HT1080 (cell line): Measurements from ENCODE around the gene SUN2. TPM values are rescaled to one million over a fixed set of nuclear protein-coding genes. Genes with fewer than 3 reads are reported as not detected.

Experiments used
- DNase-seq: peaks from one replicate; pipeline ENCODE4 v3.0.0-alpha.2; 2015; ENCODE audit warnings: low read depth
- total RNA-seq: library from RNA; depleted of rRNA; stranded (reverse); fragments of >200 nt; shearing (Covaris generic); gene quantifications from 2 replicates; pipeline ENCODE4 v1.2.3, GENCODE V29; 2014

The SUN2 gene
- total RNA-seq, 1 experiment from 2014 or later = 87.9 TPM

DNA sequence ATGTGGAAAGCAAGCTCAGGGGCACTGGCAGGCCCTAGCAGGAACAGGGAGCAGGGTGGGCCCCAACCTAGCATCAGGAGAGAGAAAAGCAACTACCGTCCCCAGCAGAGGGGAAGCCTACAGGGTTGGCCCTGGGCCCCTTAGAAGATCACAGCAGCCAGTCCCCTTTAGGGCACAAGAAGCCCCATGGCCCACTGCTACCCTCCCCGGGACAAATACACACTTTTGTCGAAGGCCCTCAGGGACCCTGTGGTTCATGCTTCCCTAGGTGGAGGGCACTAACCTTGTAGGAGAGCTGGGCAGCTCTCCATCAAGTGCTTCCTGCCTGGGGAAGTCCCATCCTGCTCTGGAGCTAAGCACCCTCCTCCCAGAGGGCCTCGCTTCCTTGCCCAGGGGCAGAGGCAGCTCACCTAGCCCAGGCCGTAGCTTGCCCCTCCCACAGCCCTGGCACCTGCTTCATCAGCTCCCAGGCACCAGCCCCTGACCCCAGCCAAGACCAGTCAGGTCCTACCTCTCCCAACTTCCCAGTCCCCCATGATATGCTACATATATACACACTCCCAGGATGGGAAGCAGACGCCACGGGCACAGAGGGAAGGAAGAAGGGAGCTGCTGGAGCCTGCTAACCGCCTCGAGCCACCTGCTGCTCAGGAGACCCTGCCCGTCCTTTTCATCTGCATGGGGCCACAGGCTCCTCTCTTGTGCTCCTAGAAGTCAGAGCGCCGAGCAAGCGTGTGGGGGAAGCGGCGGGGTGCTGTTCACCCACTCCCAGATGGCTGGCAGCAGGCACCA lies 20.1 kb downstream of the SUN2 start:
- no peak for DNase-seq

DNA sequence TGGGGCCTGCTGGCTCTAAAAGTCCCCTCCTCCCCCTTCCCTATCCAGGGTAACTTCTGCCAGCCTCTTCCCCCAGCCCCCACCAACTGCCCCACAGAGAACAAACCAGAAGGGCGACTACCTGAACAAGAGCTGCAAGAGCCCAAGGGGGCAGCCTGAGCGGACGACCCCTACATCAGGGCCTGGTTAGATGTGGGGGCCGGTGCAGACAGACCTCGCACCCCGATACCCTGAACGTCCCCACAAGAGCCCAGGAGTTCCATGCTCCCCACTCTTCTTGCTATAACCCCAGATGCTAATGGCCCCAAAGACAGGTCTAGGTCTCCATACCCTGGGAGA lies 20.7 kb downstream of the SUN2 start:
- no peak for DNase-seq

DNA sequence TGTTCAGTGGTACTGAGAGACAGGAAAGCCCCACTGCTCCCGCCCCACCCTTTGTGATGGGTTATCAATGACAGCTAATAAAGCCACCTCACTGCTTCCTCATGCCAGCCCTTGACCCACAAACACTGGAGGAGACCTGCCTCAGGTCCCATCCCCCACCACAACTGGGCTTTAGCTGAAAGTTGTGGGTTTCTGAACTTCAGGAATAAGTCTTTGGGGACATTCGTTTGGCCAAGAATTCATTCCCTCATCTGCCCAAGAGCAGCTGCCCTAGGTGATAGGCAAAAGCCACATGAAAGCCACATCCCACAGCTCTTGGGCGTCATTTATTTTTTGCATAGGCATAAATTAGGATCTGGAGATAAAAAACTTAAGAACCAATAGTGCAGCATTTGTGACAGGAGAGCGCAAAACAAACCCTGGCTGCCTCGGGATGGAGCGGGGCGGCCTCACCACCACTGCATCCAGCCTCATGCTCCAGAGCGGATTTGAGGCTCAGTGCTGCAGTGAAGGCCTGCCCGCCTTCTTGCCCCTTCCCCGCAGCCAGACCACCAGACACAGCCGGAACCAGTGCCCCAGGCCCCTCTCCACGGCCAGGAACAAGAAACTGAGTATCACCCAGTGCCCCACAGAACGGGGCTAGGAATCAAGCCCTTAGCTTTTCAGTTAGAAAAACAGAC lies 21.2 kb downstream of the SUN2 start:
- no peak for DNase-seq

DNA sequence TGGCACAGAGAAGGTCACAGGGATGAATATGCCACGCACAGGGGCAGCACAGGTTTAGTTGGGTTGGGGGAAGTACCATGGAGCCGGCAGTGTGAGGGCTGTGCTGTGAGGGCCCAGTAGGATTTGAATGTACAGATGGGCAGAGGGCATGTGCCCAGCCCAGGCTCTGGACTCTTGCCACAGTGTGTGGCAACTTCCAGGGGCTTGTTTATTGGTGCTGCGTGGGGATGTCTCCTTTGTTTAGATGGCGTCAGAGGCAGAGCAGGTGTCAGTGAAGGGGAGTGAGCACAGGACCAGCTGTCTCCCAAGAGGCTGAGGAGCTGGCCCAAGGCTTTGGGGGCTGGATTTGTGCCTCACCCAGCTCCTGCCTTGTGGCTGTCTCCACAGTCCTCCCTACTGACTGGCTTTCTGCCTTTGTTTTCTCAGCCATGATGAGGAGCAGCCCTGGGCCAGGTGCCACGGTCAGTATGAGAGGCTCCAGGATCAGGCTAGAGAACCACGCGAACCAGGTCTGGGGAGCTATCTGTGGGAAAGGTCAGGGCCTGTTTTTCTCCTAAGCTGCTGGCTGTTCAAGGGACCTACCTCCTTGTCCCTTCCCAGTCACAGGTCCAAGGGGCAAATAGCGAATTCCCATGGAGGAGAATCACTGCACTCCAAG lies 21.9 kb downstream of the SUN2 start:
- DNase-seq = no peak

DNA sequence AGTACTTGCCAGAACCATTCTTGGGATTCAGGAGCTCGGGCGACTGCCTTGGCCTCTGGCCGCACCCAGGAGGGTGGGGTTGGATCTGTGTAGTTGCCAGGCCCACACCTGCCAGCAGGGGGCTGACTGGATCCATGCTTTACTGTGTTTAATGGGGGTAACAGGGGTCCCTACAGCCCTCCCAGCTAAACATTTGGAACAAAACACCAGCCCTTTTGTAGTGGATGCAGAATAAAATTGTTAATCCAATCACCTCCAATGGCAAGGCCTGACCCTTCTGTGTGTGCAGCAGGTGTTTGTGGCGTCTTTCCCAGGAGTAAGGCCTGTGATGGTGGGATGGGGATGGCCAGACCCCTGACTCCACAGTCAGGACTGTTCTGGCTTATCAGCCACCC lies 22.5 kb downstream of the SUN2 start:
- DNase-seq = no peak

DNA sequence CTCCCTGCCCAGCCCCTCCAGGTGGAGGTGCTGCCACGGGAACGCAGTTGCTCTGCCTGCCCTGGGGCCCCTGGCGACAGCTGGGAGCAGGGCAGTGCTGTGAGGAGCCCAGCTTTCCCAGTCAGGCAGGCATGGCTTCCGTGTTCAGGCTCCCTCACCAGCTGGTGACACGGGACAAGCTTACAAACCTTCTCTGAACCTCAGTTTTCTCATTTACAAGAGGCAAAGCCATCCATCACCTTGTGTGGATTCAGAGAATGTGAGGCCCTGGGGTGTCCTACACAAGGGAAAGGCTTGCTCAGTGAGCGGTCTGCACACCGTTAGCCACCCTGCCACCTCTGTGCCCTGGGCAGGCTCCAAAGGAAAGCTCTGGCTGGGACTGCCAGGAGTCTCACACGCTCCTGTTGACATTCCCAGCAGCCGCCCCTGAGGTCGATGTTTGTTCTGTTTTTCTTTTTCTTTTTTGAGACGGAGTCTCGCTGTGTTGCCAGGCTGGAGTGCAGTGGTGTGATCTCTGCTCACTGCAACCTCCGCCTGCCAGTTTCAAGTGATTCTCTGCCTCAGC lies 23.5 kb downstream of the SUN2 start:
- DNase-seq = no peak

DNA sequence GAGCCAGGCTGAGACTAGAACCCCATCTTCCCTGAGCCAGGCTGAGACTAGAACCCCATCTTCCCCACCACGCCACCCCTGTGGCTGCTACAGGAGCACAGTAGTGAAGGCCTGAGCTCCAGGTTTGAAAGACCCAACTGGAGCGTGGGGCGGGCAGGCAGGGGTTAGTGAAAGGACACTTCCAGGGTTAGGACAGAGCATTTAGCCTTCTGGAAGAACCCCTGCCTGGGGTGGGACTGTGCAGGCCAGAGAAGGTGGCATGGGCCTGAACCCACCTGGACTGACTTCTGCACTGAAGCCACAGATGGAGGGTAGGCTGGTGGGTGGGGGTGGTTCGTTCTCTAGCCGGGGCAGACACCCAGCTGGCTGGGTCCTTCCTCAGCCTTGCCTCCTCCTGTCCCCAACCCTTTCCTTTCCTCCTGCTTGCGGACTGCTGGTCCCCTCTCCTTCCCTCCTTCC lies 24.1 kb downstream of the SUN2 start:
- no peak for DNase-seq

DNA sequence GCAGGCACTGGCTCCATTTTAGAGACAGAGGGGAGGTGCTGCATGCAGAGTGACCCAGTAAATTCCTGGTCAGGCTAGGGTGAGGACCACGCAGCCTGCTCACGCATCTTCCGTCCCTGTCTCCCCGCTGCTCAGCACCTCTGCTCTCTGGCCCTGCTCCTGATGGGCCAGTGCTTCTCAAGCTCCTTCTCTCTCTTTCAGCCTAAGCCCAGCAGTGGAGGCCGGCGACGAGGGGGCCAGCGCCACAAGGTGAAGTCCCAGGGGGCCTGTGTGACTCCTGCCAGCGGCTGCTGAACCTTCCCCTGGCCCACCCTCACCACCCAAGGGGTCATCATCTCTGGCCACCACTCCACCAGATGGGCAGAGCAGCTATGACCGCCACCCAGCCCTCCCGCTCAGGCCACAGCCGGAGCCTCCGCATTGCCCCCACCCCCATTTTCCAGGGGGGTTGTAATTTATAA lies 25.4 kb downstream of the SUN2 start:
- DNase-seq = no peak

DNA sequence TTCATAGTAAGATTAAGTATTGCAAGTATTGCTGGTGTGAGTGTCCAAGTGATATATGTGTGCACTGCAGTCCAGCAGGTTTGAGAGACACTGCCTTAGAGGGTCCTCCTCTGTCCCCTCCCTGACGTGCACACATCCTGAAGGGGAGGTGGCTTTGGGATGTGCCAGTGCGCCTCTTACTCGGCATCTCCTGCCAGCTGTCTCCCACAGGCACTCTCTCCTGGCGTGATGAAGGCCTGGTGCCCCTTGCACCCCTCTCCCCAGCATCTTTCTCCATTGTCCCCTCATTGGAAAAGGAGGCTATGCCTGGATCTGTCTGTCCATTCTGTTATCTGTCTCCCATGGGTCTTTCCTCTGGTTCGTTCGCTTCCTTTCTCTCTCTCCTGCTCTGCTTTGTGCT lies 25.9 kb downstream of the SUN2 start:
- no peak for DNase-seq

DNA sequence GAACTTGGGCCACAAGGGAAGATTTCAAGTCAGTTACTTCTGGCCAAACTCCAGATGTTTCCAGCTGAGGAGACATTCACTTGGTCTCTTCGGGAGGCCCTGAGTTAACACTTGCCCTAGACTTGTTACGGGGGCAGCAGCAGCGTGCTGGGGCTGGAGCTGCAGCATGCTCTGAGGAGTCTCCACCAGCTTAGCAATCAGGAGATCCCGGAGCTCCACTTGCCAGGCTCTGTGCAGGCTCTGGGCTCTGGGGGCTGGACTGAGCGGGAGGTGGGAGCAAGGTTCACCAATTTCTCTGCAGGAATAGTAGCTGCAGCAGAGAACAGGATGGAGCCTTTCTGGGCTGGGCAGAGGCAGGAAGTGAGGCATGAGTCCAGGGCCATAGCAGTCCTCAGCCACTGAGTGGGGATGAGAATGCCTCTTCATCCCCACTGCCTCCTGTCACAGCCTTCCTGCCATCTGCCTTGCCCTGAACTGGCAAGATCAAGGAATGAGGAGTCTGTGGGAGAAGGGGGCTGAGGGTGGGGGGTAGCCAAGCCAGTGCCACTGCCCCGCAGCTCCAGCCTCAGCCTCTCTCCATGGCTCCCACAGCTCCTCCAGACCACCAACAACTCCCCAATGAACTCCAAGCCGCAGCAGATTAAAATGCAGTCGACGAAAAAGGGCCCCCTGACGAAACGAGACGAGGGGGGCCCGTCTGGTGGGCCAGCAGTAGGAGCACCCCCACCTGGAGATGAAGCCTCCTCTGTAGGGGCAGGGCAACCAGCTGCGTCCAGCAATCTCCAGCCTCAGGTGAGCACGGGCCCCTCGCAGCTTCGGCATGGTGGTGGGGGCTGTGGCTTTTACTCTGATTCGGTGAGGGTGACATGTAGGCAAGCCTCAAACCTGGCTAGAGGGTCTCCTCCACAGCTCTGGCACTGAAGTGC lies 26.7 kb downstream of the SUN2 start:
- DNase-seq = peak; percentile 28

DNA sequence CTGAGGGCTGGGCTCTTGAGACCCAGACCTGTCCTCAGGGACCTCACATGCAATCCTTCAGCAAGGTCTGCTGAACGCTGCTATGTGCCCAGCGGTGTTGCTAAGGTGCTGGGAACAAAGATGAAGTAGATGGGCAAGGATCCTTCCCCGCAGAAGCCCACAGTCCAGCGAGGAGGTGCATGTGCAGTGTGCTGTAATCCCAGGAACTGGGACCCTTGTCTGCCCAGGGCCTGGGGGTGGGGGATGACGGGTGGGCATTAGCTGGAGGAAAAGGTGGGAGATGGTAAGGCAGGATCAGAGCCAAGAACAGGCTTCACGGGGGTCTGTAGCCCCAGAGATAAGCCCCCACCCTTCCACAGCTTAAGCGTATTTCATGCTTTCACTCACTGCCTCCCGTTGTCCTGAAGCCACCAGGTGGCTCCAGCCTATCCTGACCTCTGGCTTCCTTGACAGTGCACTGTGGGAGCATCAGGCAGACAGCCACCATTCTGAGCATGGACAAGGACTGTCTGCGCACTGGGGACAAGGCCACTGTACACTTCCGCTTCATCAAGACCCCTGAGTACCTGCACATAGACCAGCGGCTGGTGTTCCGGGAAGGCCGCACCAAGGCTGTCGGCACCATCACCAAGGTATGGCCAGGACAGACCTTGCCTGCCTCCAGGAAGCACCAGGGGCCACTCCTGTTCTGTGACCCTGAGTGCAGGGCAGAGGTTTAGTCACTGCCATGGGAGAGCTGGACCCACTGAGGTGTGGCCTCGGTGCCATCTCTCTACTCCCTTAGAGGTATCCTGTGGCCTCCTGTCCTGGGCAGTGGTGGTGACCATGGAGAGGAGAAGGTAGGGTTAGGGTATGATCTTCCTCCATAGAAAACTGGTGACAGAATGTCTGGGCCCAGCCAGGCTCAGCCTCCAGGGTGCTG lies 28.0 kb downstream of the SUN2 start:
- no peak for DNase-seq

DNA sequence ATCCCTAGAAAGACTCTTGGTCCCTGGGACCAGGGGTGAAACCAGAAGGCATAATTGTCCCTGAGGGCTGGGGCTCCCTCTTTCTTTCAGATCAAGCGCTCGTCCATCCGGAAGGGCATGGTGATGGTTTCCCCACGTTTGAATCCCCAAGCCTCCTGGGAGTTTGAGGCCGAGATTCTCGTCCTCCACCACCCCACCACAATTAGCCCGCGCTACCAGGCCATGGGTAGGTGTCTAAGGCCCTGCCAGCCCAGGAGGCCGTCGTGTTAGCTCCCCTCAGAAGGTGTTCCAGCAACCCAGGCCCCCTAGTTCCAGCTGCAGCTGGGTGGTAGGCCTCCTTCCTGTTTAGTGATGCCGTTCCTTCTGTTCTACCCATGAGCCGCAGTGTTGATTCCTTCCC lies 28.7 kb downstream of the SUN2 start:
- DNase-seq = no peak

DNA sequence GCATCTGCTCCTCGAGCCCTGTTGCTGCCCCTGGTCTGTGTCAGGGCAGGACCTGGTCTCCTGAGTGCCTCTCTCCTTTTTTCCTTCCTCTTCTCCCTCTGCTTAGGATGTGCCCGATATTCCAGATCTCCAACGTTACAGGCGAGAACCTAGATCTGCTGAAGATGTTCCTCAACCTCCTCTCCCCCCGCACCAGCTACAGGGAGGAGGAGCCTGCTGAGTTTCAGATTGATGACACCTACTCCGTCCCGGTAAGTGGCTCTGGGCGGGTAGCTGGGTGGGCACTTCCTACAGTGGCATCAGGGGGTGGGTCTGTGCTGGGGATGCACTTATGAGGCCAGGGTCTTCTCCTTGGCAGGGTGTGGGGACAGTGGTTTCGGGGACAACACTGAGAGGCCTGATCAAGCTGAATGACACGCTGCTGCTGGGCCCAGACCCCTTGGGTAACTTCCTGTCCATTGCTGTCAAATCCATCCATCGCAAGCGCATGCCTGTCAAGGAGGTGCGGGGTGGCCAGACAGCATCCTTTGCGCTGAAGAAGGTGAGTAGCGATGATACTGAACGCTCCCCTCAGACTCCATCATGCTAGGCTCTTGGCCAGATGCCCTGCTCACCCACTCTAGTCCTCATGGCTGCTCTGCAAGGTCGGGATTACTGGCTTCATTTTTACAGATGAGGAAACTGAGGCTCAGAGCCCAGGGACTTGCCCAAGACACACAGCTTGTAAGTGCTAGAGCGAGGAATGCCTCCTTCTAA lies 29.7 kb downstream of the SUN2 start:
- DNase-seq = no peak

DNA sequence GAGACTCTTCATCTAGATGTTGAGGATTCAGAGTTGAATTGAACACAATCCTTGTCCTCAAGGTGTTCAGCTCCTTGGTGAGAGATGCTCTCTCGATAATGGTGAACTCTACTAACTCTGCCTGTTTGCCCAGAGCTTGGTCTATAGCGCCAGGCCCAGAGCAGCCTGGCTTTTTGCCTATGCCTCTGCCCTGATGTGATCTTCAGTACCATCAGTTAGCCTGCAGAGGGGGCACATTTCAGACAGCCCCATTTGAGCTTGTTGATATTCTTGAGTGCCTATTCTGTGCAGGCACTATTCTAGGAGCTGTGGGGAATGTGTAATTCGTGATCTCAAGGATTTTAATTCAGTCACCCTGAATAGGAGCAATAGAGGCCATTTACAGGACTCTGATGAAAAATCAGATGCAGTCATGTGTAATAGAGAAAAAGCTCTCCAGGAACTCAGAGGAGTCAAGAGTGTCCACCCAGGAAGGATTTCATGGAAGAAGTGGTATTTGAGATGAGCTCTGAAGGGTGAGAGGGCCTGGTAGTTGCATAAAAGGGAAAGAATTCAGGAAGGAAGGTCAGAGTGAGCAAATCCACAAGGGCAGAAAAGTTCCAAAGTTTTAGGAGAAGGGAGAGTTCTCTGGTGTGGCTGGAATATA lies 30.7 kb downstream of the SUN2 start:
- DNase-seq = peak; percentile 41

DNA sequence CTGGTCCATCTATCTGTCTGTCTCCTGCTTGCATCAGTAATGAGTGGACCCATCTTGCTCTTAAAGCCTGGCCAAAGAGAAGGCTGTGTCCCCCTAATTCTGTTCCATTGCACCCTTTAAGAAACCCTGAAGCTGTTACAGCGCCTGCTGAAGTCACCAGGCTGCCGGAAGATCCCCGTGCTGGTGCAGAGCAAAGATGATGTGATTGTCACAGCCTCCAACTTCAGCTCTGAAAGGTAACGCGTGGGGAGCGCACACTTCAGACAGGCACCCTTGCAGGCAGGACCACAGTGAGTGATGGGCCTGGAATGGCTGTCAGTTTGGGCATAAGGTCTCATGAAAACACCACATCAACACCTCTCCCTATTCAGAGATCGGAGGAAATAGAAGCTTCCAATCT lies 31.6 kb downstream of the SUN2 start:
- DNase-seq = no peak

DNA sequence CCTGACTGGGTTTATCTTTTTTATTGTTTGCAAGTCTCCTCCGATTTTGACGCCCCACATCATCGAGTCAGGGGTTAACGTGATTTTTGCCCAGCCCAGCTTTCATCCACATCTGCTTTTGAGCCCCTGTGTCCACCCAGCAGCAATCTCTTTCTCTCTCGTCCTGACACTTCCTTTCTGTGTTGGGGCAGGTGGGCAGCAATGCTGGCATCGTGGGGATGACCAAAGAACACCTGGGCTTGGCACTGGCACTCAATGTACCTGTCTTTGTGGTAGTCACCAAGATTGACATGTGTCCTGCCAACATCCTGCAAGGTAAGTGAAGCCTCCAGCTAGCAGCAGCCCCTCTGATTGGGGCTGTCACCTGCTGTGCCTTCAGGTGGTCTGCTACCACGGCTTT lies 34.2 kb downstream of the SUN2 start:
- no peak for DNase-seq

DNA sequence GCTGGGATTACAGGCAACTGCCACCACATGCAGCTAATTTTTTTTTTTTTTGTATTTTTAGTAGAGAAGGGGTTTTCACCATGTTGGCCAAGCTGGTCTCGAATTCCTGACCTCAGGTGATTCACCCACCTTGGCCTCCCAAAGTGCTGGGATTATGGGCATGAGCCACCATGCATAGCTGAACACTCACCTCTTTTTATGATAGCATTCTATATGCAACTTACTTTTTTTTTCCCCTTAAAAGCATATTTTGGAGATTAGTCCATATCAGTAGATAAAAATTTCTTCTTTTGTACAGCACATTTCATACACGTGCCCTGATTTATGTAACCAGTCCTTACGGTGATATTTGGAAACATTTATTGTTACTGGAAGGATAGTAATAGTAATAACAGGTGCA lies 35.4 kb downstream of the SUN2 start:
- no peak for DNase-seq

DNA sequence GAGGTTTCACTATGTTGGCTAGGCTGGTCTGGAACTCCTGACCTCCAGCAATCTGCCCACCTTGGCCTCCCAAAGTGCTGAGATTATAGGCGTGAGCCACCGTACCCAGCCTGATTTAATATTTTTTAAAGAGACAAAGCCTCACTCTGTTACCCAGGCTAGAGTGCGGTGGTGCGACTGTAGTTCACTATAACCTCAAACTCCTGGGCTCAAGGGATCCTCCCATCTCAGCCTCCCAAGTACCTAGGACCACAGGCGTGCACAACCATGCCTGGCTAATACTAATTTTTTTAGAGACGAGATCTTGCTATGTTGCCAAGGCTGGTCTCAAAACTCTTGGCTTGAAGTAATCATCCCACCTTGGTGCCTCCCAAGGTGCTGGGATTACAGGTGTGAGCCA lies 36.6 kb downstream of the SUN2 start:
- no peak for DNase-seq

DNA sequence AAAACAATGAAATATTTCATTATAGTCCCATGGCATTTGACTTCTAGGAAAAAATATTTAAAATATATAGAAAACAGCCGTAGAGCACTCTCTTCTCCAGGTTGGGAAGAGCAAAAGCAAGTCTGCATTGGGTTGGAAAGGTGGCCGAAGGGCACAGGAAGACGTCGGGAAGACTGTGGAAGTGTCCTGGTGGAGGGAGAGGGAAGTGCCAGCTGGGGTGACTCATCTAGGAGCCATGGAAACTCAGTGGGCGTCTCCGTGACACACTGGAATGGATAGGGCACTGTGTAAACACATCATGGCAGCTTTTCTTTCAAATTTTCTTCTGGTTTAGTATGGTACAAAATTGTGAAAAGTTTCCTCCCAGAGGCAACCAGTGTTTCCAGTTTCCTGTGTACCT lies 37.4 kb downstream of the SUN2 start:
- peak; percentile 91 for DNase-seq
